ENCODE measurements around the gene PLCL1.

PLCL1 gene

DNA sequence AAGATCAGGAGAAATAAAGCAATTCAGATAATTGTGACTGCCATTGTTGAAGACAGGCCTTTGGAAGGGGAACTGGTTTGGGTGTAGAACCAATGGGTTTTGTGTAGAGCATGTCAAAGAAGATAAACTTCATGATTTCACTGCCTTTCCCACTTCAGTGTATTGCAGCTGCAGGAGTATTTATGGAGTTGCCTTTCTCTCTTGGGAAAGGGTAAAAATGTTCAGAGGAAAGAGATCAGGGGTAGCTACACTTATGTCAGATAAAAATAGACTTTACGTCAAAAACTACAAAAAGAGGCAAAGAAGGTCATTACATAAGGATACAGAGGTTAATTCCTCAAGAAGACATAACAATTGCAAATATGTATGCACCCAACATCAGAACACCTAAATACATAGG, 249.4 kb downstream of the PLCL1 start:
- H3K4me3 ChIP-seq (ENCODE audit: low read depth, low read length) = no peak overlapping the region
- no peak for DNase-seq (ENCODE audit: low read depth)
- TF ChIP-seq, protein P1, sequence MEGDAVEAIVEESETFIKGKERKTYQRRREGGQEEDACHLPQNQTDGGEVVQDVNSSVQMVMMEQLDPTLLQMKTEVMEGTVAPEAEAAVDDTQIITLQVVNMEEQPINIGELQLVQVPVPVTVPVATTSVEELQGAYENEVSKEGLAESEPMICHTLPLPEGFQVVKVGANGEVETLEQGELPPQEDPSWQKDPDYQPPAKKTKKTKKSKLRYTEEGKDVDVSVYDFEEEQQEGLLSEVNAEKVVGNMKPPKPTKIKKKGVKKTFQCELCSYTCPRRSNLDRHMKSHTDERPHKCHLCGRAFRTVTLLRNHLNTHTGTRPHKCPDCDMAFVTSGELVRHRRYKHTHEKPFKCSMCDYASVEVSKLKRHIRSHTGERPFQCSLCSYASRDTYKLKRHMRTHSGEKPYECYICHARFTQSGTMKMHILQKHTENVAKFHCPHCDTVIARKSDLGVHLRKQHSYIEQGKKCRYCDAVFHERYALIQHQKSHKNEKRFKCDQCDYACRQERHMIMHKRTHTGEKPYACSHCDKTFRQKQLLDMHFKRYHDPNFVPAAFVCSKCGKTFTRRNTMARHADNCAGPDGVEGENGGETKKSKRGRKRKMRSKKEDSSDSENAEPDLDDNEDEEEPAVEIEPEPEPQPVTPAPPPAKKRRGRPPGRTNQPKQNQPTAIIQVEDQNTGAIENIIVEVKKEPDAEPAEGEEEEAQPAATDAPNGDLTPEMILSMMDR (conservative IDR thresholded peaks at IDR 0.05; ENCODE audit: low read depth, low read length) = no peak

DNA sequence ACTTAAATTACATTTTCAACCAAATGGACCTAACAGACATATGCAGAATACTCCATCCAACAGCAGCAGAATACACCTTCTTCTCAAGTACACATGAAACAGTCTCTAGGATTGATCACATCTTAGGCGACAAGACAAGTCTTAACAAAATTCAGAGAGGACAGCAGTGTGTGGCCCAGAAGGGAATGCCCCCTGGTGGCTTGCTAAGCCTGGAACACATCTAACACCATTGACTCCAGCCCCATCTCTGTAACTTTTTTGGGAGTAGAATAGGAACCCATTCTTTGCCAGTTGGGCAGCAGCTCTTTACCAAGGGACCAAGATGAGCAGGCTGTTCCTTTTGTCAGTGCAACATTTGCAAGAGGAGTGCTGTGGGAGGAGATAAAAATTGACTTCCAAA, 249.9 kb downstream of the PLCL1 start:
- TF ChIP-seq, protein P1 (conservative IDR thresholded peaks at IDR 0.05; ENCODE audit: low read depth, low read length) = peak; percentile 70
- H3K4me3 ChIP-seq (ENCODE audit: low read depth, low read length) = no peak overlapping the region
- peak; percentile 50 for DNase-seq (ENCODE audit: low read depth)

DNA sequence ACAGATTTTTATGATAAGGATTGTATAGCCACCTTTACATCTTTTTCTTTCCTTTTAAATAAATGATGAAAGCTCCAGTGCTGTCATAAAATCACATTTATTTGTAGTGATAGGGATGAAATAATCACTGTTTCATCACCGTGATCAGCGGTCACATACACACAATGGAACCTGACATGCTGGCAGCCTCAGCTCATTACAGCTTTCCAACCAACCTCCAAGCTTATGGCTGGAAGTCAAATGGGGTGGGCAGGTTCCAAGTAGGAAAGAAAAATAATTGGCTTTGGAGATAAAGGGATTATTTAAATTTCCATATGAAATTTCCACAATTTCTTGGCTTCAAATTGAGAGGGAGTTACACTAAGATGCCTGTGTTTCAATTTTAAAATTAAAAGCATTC, 251.3 kb downstream of the PLCL1 start:
- DNase-seq (ENCODE audit: low read depth) = no peak
- TF ChIP-seq, protein P1 (conservative IDR thresholded peaks at IDR 0.05; ENCODE audit: low read depth, low read length) = no peak

DNA sequence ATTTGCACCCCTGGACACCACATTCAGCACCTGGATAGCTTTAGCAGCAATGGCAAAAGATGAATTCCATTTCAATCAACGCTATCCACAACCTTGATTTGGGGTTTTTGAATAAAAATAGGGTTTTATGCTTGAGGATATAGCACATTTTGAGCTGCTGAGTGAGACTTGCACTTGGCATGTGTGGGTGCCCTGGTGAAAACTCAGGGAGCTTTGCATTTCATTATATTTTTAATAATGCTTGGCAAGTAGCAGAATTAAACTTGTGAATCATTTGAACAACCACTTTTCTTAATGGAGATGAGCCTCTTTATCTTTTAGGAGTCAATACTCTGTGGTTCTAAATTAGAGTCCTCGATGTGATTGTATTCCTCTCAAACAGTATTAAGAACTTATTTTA, 252.4 kb downstream of the PLCL1 start:
- DNase-seq (ENCODE audit: low read depth) = no peak
- TF ChIP-seq, protein P1 (conservative IDR thresholded peaks at IDR 0.05; ENCODE audit: low read depth, low read length) = no peak
- no peak overlapping the region for H3K4me3 ChIP-seq (ENCODE audit: low read depth, low read length)

More for the DNA sequence above, 251.3 kb downstream of the PLCL1 start:
- H3K4me3 ChIP-seq (ENCODE audit: low read depth, low read length) = no peak overlapping the region

DNA sequence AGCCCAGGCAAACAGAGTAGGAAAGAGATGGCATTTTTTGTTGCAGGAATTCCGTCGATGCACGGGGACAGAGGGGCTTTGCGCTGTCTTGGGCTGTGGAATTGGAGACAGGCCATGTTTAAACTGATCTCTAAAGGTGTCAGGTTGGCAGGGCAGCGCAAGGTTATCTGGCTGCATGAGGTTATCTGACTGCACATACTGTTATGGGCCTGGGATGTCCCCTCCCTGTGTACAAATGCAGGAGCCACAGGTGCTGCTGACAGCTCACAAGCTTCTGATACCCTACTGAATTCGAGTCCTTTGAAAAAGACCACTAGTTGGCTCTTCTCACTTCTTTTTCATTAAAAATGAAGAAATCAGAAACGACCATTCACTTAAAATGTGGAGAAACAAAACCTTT, 255.4 kb downstream of the PLCL1 start:
- no peak for DNase-seq (ENCODE audit: low read depth)
- TF ChIP-seq, protein P1 (conservative IDR thresholded peaks at IDR 0.05; ENCODE audit: low read depth, low read length) = no peak
- no peak overlapping the region for H3K4me3 ChIP-seq (ENCODE audit: low read depth, low read length)

DNA sequence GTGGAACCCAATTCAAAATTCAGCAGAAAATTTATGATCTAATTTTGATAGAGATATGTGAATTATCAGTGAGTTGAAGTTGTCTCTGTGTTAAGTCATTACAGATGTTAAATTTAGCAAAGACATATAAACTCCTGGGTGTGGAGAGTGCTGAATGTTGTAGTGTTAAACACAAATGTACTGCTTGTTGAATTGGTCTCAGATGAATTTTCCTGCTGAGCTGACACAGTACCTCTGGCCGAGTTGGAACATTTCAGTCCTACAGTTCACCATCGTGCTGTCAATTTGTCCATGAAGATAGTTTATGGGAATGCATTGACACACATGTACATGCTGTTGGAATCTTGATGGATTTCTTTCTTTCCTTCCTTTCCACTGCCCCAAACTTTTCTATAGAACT, 255.9 kb downstream of the PLCL1 start:
- no peak for DNase-seq (ENCODE audit: low read depth)
- TF ChIP-seq, protein P1 (conservative IDR thresholded peaks at IDR 0.05; ENCODE audit: low read depth, low read length) = no peak
- H3K4me3 ChIP-seq (ENCODE audit: low read depth, low read length) = no peak overlapping the region

DNA sequence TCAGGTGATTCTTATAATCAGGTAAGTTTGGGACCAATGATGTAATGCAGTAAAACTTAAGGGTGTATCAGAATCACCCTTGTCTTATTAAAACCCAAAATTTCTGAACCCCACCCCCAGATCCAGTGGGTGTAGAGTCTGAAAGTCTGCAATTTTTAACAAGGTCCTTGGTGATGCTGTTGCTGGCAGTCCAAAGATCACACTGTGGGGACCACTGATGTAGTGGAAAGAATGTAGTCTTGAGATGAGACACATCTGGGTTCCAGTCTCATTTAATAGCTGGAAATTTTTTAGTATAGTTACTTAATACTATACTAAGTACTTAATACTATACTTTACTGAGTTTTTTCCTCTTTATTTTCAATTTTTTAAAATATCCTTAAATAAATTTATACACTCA, 258.4 kb downstream of the PLCL1 start:
- TF ChIP-seq, protein P1 (conservative IDR thresholded peaks at IDR 0.05; ENCODE audit: low read depth, low read length) = no peak
- no peak overlapping the region for H3K4me3 ChIP-seq (ENCODE audit: low read depth, low read length)
- no peak for DNase-seq (ENCODE audit: low read depth)
